GM13977 (cell line): Measurements from ENCODE around the gene DDAH1.

ENCODE experiments used
- DNase-seq: peaks from one replicate; pipeline ENCODE4 v3.0.0; 2012; ENCODE audit warnings: low spot score
- in situ Hi-C: fragments of 300-500 bp; cut with MboI; formaldehyde crosslinking; loops from one replicate; pipeline ENCODE4 v1.12.0; 2022; ENCODE audit warnings: low sequenced_read_pairs, low pct_unique_long_range_greater_than_20kb, mixed read lengths, inconsistent platforms; ENCODE audit not compliant: unreplicated experiment
- TF ChIP-seq, protein P1 (sequence below): IDR thresholded peaks from 2 replicates; pipeline ENCODE4 v1.5.1; 2012; ENCODE audit warnings: mild to moderate bottlenecking, control low read depth; ENCODE audit not compliant: insufficient read depth; ENCODE audit errors: extremely low read depth, missing control alignments

The DDAH1 gene

DNA sequence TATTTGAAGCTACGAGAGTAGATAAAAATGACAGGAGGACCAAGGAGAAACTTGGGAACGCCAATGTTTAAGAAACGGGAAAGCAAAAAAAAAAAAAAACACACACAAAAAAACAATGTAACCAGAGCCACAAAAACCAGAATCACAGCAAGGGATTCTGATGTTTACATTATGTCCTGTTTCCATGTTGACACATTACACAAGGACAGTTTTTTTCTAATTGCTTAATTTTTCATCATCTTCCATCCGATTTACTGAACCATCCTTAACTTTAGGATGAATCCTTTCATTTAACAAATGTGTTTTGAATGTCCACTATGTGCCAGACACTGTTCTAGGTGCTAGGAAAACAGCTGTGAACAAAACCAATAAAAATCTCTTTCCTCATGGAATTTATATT, 187.2 kb downstream of the DDAH1 start:
- in situ Hi-C loops = no loop called here
- TF ChIP-seq, protein P1, sequence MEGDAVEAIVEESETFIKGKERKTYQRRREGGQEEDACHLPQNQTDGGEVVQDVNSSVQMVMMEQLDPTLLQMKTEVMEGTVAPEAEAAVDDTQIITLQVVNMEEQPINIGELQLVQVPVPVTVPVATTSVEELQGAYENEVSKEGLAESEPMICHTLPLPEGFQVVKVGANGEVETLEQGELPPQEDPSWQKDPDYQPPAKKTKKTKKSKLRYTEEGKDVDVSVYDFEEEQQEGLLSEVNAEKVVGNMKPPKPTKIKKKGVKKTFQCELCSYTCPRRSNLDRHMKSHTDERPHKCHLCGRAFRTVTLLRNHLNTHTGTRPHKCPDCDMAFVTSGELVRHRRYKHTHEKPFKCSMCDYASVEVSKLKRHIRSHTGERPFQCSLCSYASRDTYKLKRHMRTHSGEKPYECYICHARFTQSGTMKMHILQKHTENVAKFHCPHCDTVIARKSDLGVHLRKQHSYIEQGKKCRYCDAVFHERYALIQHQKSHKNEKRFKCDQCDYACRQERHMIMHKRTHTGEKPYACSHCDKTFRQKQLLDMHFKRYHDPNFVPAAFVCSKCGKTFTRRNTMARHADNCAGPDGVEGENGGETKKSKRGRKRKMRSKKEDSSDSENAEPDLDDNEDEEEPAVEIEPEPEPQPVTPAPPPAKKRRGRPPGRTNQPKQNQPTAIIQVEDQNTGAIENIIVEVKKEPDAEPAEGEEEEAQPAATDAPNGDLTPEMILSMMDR = no peak
- no peak for DNase-seq

- TF ChIP-seq, protein P1 = no peak
- no peak for DNase-seq
- in situ Hi-C loops = no loop called here
Measured at GRCh38 chr1:85276978-85277639, 187.8 kb downstream of the DDAH1 start.

DNA sequence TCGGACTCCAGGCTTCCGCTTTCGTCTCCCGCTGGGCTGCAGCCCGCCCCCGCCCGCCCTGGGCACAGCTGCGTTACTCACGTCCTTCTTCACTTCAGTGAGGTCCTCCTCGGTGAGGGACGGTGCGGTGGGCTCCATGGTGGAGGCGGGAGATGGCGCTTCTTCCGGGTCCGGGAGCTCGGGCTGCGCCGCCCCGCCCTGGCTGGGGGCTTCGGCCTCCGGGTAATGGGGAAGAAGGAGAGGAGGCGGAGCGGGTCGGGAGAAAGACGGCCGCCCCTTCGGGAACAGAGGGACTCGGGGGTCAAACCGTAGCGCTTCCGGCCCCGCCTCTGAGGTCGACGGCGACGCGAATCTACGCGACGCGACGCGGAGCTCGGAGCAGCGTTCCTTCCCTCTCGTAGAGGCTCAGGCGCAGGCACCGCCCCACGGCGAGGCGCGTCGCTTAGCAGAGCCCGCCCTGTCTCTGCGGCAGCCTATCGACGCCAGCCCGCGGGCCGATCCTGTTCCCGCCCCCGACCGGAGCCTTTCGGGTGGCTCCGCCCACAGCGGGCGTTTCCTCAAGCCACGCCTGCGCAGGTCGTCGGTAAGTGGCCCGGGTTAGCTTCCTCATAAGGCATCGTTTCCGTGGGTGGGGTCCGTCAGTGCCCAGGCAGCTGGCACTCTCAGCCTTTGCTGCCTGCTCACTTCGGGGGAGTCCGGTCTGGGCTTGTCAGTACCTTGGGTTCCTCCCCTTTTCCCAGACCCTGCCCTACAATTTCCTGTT, 188.6 kb downstream of the DDAH1 start, which contains the start of gene BCL10:
TSS of gene BCL10 (minus strand) at position 418 of the 763 bp plus-strand sequence. CDS start at position 138, 280 bp downstream.
- peak; percentile 96 for DNase-seq
- in situ Hi-C loops = no loop called here
- TF ChIP-seq, protein P1 = no peak

GRCh38 chr1:85275701-85276214, 189.2 kb downstream of the DDAH1 start:
- TF ChIP-seq, protein P1 = no peak
- DNase-seq = peak; percentile 57
- in situ Hi-C loops = no loop called here

DNA sequence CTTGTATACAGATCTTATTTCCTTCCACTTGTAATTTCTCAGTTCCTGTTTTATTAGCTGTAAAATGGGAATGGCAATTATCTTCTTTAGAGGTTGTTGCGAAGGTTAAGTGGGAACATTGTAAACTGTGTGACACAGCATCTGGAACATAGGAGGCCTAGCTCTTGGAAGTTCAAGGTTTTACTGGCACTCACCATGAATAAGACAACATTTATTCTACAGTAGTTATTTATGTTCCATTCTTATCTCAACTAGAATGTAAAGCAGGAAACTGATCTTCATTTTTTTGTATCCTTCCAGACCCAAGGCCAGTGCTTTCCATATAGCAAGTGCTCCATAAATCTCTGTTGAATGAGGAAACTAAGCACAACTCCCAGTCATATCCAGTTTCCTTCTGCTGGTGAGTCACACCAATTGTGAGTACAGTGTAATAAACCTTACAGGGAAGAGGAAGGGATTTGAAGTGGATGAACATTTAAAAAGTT, 189.9 kb downstream of the DDAH1 start:
- DNase-seq = no peak
- TF ChIP-seq, protein P1 = no peak
- in situ Hi-C loops = no loop called here

- TF ChIP-seq, protein P1 = no peak
- in situ Hi-C loops = no loop called here
- no peak for DNase-seq
Measured at GRCh38 chr1:85273397-85273796, 191.6 kb downstream of the DDAH1 start.
